Measurements from ENCODE around the gene NSD2. TPM values are rescaled to one million over a fixed set of nuclear protein-coding genes. Genes with fewer than 3 reads are reported as not detected.

Gene NSD2
- total RNA-seq, 1 experiment from 2014 or later: 136 TPM

DNA sequence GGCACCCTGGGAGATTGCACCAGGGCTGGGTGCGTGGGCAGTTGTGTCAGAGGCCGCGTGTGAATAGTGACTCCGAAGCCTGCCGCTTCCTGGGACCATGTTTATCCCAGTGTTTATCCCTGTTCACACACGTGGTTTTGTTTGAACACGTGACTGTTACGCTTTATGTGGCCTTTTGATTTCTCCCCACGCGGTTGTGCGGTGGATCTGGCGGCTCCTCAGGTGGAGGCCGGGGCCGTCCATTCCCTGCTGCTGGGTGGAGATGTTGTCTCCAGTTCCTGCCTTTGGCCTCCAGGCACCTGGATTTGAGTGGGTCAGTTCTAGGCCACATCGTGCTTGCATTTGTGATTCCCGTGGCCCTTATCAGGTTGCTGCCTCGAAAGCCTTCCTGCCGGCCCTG is 102.5 kb downstream of the NSD2 start:
- Histone ChIP-seq H3K56ac (ENCODE audit: insufficient read length, low read depth, low read length) (no peak overlapping the region), H4K5ac (ENCODE audit: insufficient read length, low read depth, low read length) (no peak overlapping the region), H4K20me1 (ENCODE audit: control insufficient read depth, insufficient read depth, insufficient read length) (no peaks in the 10 kb centered on the region), H4K91ac (ENCODE audit: insufficient read length, low read depth, low read length) (no peak overlapping the region), H3K18ac (ENCODE audit: insufficient read length, low read depth, low read length) (no peak overlapping the region), H3K4ac (ENCODE audit: low read depth, low read length) (no peak overlapping the region), H3K23me2 (ENCODE audit: insufficient read length, low read depth, low read length, poor library complexity, severe bottlenecking) (no peaks in the 10 kb centered on the region), H2BK5ac (ENCODE audit: insufficient read length, low read length) (no peak overlapping the region), H3K79me2 (ENCODE audit: insufficient read depth, low read length) (no peaks in the 10 kb centered on the region), H3K23ac (ENCODE audit: insufficient read length, low read depth, low read length) (no peak overlapping the region), H2AK5ac (ENCODE audit: insufficient read length, low read length) (no peak overlapping the region), H3K9me3 (ENCODE audit: control insufficient read depth, low read depth, low read length) (no peaks in the 10 kb centered on the region), H3K9ac (ENCODE audit: extremely low read depth, insufficient read length, low read length) (no peak overlapping the region), H3K27me3 (ENCODE audit: insufficient read depth, low read length) (no peaks in the 10 kb centered on the region), H3K14ac (ENCODE audit: insufficient read depth, low read length) (no peak overlapping the region), H3K79me1 (ENCODE audit: insufficient read depth, low read depth, low read length, poor library complexity, severe bottlenecking) (no peaks in the 10 kb centered on the region), H2BK20ac (ENCODE audit: low read depth, low read length, poor library complexity, severe bottlenecking) (no peak overlapping the region), H3T11ph (ENCODE audit: low read length) (no peak overlapping the region), H2BK120ac (ENCODE audit: low read depth, low read length, poor library complexity, severe bottlenecking) (no peak overlapping the region), H2AFZ (ENCODE audit: low read length) (no peak overlapping the region), H4K8ac (replicated peaks; ENCODE audit: insufficient read length, low read depth, low read length) (no peak overlapping the region), H3K27ac (ENCODE audit: insufficient read length, low read depth, low read length) (no peak overlapping the region), H2BK15ac (ENCODE audit: low read depth, low read length) (no peak overlapping the region), H3K4me1 (ENCODE audit: insufficient read depth, low read length) (no peaks in the 10 kb centered on the region), H2BK12ac (ENCODE audit: insufficient read length, low read depth, low read length) (no peak overlapping the region), H3K4me2 (ENCODE audit: insufficient read depth, insufficient read length, low read length) (no peak overlapping the region)
- WGBS (ENCODE audit: extremely low coverage, insufficient read length, low lambda C conversion rate): no CpG with 5 or more reads among the region's 18 CpGs
- DNase-seq: no peak
- no peak overlapping the region for H3K4me3 Mint-ChIP-seq
- H3K4me1 Mint-ChIP-seq: no peaks in the 10 kb centered on the region
- no peaks in the 10 kb centered on the region for H3K27me3 Mint-ChIP-seq (ENCODE audit: low read depth)
- H3K27ac Mint-ChIP-seq: peak overlapping the region in 1 of 3 experiments; percentile 61; a peak in 2 of 7 replicates
- TF ChIP-seq, protein P1, sequence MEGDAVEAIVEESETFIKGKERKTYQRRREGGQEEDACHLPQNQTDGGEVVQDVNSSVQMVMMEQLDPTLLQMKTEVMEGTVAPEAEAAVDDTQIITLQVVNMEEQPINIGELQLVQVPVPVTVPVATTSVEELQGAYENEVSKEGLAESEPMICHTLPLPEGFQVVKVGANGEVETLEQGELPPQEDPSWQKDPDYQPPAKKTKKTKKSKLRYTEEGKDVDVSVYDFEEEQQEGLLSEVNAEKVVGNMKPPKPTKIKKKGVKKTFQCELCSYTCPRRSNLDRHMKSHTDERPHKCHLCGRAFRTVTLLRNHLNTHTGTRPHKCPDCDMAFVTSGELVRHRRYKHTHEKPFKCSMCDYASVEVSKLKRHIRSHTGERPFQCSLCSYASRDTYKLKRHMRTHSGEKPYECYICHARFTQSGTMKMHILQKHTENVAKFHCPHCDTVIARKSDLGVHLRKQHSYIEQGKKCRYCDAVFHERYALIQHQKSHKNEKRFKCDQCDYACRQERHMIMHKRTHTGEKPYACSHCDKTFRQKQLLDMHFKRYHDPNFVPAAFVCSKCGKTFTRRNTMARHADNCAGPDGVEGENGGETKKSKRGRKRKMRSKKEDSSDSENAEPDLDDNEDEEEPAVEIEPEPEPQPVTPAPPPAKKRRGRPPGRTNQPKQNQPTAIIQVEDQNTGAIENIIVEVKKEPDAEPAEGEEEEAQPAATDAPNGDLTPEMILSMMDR (conservative IDR thresholded peaks at IDR 0.05): no peak
- peaks cover 34 to 83% (median 79%) of the 10 kb centered on the region in 3 experiments; a peak in 6 of 7 replicates for H3K36me3 Mint-ChIP-seq (ENCODE audit: insufficient read depth in 1 of 3, low read depth in 3 of 3)
- no peaks in the 10 kb centered on the region for H3K9me3 Mint-ChIP-seq

Data from H9 (cell line).